Measurements from ENCODE around the gene BANP.
A peak's percentile ranks its signal among the peaks of the same experiment; 100 is the strongest.
"Not testable (repeated sequence)": the region's sequence is repeated elsewhere in the genome, so short reads cannot be mapped to it uniquely, and the experiment has no call there.

BANP gene

DNA sequence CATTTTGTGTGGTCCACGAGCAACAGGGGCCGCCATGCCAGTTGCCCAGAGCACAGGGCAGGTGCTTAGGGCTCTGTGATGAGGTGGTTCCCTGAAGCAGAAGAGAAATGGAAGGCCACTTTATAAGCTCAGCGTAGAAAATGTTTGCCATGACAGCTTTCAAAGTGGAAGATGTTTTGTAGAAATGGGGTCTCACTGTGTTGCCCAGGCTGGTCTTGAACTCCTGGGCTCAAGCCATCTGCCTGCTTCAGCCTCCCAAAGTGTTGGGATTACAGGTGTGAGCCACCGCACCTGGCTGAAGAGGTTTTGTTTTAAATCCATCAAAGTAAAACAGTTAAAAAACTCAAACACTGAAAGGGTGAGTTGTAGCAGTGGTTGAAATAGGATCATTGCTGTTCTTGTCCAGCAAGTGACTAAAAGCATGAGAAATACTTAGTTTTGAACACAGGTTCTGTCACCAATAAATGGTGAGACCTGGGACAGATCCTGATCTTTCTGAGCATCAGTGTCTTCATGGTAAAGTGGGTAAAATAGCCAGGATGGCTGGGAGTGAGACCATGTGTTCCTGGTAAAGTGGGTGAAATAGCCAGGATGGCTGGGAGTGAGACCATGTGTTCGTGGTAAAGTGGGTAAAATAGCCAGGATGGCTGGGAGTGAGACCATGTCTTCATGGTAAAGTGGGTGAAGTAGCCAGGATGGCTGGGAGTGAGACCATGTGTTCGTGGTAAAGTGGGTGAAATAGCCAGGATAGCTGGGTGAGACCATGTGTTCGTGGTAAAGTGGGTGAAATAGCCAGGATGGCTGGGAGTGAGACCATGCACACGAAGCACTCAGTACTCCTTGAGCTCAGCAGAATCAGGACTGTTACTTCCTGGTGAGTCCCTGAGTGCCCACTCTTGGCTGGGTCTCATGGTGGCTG lies 46.0 kb downstream of the BANP start:
- DNase-seq, result no peak

GRCh38 chr16:87998184-87998793 lies 47.1 kb downstream of the BANP start:
- DNase-seq, result not testable (repeated sequence)

GRCh38 chr16:87998992-87999391 lies 47.8 kb downstream of the BANP start:
- DNase-seq, result not testable (repeated sequence)

- DNase-seq, result no peak
Observed at GRCh38 chr16:88002211-88002610, 51.0 kb downstream of the BANP start.

DNA sequence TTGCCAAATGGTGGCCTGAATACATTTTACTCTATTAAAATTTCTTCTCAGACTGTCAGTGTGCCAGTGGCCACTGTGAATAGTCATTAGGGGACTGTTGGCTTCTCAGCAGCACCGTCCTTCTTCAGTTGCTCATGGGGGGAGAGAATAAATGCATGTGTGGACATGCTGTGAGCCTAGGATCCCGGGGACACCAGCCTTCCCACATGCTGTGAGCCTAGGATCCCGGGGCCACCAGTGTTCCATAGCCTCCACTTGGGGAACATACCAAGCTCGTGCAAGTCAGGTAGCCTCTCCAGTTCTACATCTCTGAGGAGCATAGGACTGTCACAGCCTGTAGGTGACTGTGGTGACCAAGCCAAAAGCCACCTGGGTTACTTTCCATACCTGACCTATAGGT lies 51.5 kb downstream of the BANP start:
- no peak for DNase-seq

DNA sequence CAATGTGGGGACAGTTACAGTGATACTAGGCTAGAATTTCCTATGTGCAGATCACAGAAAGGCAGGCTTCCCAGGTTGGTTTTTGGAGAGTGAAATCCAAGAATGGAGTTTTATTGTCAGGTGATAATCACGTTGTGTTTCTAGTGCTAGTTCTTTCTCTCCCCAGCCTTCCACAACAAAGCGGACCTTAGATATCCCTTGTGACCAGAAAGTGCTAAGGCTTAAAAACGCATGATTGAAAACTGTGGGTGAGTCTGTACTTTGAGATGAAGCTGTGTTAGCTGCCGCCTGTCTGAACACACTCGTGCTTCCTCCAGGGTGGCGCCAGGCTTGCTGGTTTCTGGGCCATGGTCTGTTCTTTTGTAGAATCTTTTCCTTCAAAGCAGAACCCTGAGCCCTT lies 52.1 kb downstream of the BANP start:
- no peak for DNase-seq

- DNase-seq, result no peak
Observed at GRCh38 chr16:88003736-88004135, 52.5 kb downstream of the BANP start.

DNA sequence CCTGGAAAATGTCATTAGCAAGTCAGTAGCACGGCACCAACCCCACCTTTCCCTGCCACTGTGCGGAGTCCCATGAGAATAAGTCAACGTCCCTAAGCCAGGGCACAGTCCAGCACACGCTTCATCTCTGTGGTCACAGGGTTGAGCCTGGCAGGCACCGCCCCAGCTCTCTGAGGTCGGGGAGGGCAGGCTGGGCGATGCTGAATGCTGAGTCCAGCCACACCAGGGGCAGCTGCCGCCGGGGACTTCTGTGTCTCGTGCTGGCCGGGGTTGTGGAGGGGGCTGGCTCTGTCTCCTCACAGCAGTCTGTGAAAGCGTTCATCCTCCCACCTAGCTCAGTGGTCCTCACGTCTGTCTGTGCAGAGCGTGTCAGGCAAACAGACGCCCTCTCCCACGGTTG lies 53.2 kb downstream of the BANP start:
- DNase-seq, result no peak

GRCh38 chr16:88005181-88005581 lies 53.9 kb downstream of the BANP start:
- no peak for DNase-seq

GRCh38 chr16:88005968-88006367 lies 54.7 kb downstream of the BANP start:
- no peak for DNase-seq

DNA sequence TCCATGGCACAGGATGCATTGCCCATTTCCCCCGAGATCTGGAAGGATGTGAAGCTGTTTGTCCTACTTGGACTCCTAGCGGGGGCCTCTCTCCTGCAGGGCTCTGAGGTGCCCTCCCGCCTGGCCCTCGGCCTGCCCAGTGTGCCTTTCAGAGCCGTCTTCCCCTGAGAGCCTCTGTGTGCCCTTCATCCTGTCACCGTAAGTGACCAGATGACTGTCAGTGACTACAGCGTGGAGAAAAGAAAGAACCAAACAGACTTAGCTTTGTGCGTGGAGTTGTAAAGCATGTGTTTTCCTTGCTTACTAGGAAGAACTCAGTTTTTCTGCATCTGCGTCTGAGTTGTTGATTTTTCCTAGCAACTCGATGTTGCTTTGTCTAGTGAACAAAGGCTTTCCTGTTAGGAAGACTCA lies 56.1 kb downstream of the BANP start:
- no peak for DNase-seq

- DNase-seq, result no peak
Observed at GRCh38 chr16:88008840-88009239, 57.6 kb downstream of the BANP start.

- DNase-seq, result peak; percentile 17
Observed at GRCh38 chr16:88009563-88010342, 58.5 kb downstream of the BANP start.

DNA sequence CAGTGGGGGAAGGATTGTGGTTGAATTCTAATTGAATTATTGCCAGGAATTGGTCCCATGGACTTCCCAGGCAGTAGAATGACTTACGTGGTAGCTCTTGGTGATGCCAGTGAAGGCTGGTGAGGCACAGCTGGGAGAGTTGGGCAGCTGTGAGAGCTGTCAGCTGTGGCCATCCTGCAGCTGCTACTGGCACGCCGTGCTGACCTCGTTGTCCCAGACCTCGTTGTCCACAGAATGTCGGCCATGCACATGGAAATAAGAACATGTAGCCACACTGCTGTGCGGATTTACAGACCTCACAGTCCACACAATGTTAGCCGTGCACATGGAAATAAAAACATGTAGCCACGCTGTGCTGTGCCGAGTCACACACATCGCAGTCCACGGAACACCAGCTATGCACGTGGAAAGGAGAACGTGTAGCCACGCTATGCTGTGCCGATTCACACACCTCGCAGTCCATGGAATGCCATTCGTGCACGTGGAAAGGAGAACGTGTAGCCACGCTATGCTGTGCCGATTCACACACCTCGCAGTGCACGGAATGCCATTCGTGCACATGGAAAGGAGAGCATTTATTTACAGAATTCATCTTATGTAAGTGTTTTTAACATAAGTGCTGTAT lies 59.2 kb downstream of the BANP start:
- DNase-seq, result no peak

GRCh38 chr16:88010968-88011483 lies 59.8 kb downstream of the BANP start:
- no peak for DNase-seq

DNA sequence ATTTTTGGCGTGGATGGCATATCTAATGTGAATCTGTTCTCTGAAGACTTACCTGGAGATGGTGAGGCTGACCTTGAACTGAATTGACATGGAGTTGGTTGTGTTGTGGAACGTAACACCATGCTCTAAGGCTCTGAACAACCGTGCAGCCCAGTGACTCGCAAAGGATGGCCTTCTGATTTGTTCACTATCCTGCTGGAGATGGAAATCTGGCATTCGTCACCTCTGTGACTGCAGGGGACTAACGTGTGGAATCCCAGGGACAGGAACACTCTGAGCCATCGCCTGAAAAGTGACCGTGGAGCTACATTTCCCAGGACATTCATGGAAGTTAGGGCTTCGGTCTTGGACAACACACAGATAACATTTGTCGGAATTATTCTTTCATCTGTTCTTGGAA lies 61.1 kb downstream of the BANP start:
- DNase-seq, result no peak

- peak; percentile 30 for DNase-seq
Observed at GRCh38 chr16:88013091-88013609, 61.9 kb downstream of the BANP start.

DNA sequence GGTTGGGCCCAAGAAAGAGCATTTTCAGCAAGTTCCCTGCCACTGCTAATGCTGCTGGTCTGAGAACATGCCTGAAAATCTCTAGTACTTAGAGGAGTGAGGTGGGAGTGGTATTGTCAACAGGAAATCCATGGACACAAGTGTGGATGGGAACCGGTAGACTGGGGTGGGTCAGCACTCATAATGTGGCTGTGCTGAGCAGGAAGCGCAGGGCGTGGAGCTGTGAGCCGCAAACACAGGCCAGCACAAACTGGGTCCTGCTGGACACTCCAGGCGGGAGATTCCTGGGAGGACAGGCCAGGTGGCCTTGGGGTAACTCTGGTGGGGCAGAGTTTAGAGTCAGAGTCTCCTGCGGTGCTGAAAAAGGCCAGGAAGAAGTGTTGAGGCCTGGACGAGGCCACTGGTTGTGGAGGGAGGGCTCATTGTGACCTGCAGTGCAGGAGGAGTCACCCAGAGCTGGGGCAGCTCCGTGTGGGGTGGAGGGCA lies 62.6 kb downstream of the BANP start:
- no peak for DNase-seq

DNA sequence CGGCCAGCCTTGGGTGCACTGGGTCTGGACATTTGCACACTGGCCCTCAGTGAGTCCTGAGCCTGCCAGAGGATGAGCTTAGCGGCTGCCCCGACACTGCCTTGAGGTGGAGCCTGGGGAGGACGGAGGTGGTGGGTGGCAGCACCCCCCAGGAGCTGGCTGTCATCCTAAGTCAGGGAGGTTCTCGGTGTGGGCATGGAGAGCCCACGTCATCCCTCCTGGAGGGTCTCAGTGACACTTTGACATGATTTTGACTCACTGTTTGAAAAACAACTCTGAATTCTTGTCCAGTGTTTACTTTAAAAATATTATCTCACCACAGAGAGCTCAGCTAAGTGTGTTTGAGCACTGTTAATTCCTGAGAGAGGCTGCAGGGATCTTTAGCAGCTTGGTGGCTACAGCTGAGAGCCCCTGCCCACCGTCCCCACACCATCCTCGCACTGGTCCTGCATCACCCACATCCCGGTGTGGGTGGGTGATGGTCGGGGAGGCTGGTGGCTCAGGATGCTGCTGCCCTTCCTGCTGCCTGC lies 63.1 kb downstream of the BANP start:
- DNase-seq, result peak; percentile 91

- no peak for DNase-seq
Observed at GRCh38 chr16:88014954-88015805, 63.9 kb downstream of the BANP start.

DNA sequence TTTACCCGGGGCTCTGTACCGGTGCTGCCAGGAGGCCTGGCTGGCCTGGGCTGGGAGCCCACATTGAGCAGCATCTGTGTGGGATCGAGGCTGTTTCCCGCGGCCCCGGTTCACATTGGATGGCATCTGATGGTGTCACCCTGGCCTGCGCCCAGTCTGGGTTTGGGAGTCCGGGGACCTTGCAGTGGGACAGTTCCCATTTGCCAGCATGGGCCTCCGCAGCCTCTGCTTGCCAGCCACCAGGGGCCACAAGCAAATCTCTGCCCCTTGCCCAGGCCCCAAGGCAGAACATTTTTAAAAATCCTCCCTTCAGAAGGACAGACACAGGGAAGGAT lies 64.5 kb downstream of the BANP start:
- no peak for DNase-seq

Measured in fibroblast of skin of back (primary cell).